IMR-90 (cell line): Measurements from ENCODE around the gene SLC7A6. TPM values are rescaled to one million over a fixed set of nuclear protein-coding genes. Genes with fewer than 3 reads are reported as not detected.

ENCODE experiments used
- ATAC-seq: fragments of 200-7000 bp; cut with Tn5 transposase; 2 replicates; pipeline ENCODE4 v1.9.1; 2020; ENCODE audit warnings: low read depth, mild to moderate bottlenecking, moderate library complexity
- BruUV-seq: library from RNA; stranded (reverse); fragments of 400-500 nt; replicated peaks from 2 replicates; lab custom pipeline; 2021; lab: Mats Ljungman, UMichigan
- CTCF ChIA-PET: fragments of 300-600 bp; formaldehyde crosslinking; extraction: SDS; loops from one replicate; lab custom pipeline; 2021; ENCODE audit warnings: antibody characterized with exemption; lab: Yijun Ruan, JAX
- POLR2A ChIA-PET: fragments of 300-600 bp; sonication (Branson Sonifier 250); formaldehyde crosslinking; loops from one replicate; lab custom pipeline; 2022; ENCODE audit warnings: antibody characterized with exemption; ENCODE audit not compliant: unreplicated experiment; lab: Charles Lee
- DNase-seq: peaks from one replicate; pipeline ENCODE4 v3.0.0; 2013
- H2AFZ ChIP-seq: replicated peaks from 2 replicates; pipeline ENCODE3; 2013; ENCODE audit warnings: low read length, mild to moderate bottlenecking; ENCODE audit not compliant: poor library complexity
- H2AK5ac ChIP-seq: 2 replicates; pipeline ENCODE4 v1.6.1; 2013; ENCODE audit warnings: low read depth, low read length, inconsistent platforms
- H2AK9ac ChIP-seq: replicated peaks from 2 replicates; pipeline ENCODE3; 2013; ENCODE audit warnings: mild to moderate bottlenecking, low read depth, low read length, moderate library complexity; ENCODE audit not compliant: poor library complexity
- H2BK120ac ChIP-seq: 2 replicates; pipeline ENCODE4 v1.6.1; 2013; ENCODE audit warnings: low read depth, low read length, inconsistent platforms
- H2BK15ac ChIP-seq: 3 replicates; pipeline ENCODE4 v1.6.1; 2013; ENCODE audit warnings: low read depth, low read length, inconsistent platforms
- H2BK20ac ChIP-seq: 2 replicates; pipeline ENCODE4 v1.6.1; 2013; ENCODE audit warnings: low read depth, mild to moderate bottlenecking, inconsistent platforms, low read length, moderate library complexity
- H2BK5ac ChIP-seq: 2 replicates; pipeline ENCODE4 v1.6.1; 2013; ENCODE audit warnings: mild to moderate bottlenecking, low read depth, low read length, inconsistent platforms; ENCODE audit not compliant: poor library complexity, severe bottlenecking
- H3K14ac ChIP-seq: replicated peaks from 2 replicates; pipeline ENCODE4 v1.6.1; 2013; ENCODE audit warnings: low read depth, low read length, inconsistent platforms
- H3K18ac ChIP-seq: 2 replicates; pipeline ENCODE4 v1.6.1; 2013; ENCODE audit warnings: low read depth, low read length, control low read depth
- H3K23ac ChIP-seq: 2 replicates; pipeline ENCODE4 v1.6.1; 2013; ENCODE audit warnings: low read depth, low read length, inconsistent platforms
- H3K27ac ChIP-seq: 2 replicates; pipeline ENCODE4 v1.5.1; 2013; ENCODE audit warnings: mild to moderate bottlenecking, control low read depth, low read length; ENCODE audit not compliant: insufficient read depth
- H3K27me3 ChIP-seq: 2 replicates; pipeline ENCODE4 v1.6.1; 2013; ENCODE audit warnings: low read length; ENCODE audit not compliant: control insufficient read depth, insufficient read depth
- H3K36me3 ChIP-seq: 2 replicates; pipeline ENCODE4 v1.6.1; 2013; ENCODE audit warnings: low read length, mixed read lengths; ENCODE audit not compliant: control insufficient read depth, insufficient read depth
- H3K4ac ChIP-seq: 2 replicates; pipeline ENCODE4 v1.6.1; 2013; ENCODE audit warnings: low read depth, low read length, inconsistent platforms
- H3K4me1 ChIP-seq: 2 replicates; pipeline ENCODE4 v1.6.1; 2013; ENCODE audit warnings: low read length, mixed read lengths; ENCODE audit not compliant: control insufficient read depth, insufficient read depth
- H3K4me2 ChIP-seq: 2 replicates; pipeline ENCODE4 v1.6.1; 2013; ENCODE audit warnings: low read depth, mild to moderate bottlenecking, control low read depth, low read length, moderate library complexity
- H3K4me3 ChIP-seq: 2 replicates; pipeline ENCODE4 v1.5.1; 2013; ENCODE audit warnings: low read depth, mild to moderate bottlenecking, control low read depth, low read length, moderate library complexity; ENCODE audit not compliant: insufficient read depth
- H3K56ac ChIP-seq: 2 replicates; pipeline ENCODE4 v1.6.1; 2013; ENCODE audit warnings: low read length, inconsistent platforms; ENCODE audit not compliant: insufficient read depth; ENCODE audit errors: extremely low read depth
- H3K79me1 ChIP-seq, 2 experiments: 2 replicates each; pipeline ENCODE4 v1.6.1; 2013; ENCODE audit warnings: low read length in 2 of 2, inconsistent platforms in 1 of 2, low read depth in 1 of 2
- H3K9ac ChIP-seq: 2 replicates; pipeline ENCODE4 v1.6.1; 2013; ENCODE audit warnings: low read depth, low read length, control low read depth
- H3K9me1 ChIP-seq: 2 replicates; pipeline ENCODE4 v1.6.1; 2013; ENCODE audit warnings: low read length, inconsistent platforms; ENCODE audit not compliant: insufficient read depth
- H3K9me3 ChIP-seq: 2 replicates; pipeline ENCODE4 v1.6.1; 2013; ENCODE audit warnings: low read length; ENCODE audit not compliant: control insufficient read depth, insufficient read depth
- H4K20me1 ChIP-seq: 2 replicates; pipeline ENCODE4 v1.6.1; 2013; ENCODE audit warnings: low read length, inconsistent platforms; ENCODE audit not compliant: insufficient read depth
- H4K5ac ChIP-seq: 2 replicates; pipeline ENCODE4 v1.6.1; 2013; ENCODE audit warnings: mild to moderate bottlenecking, low read depth, low read length, control low read depth
- H4K8ac ChIP-seq, 2 experiments: 2 replicates each; pipeline ENCODE4 v1.6.1; 2013; ENCODE audit warnings: low read depth in 2 of 2, low read length in 2 of 2, control low read depth in 1 of 2, inconsistent platforms in 1 of 2
- H4K91ac ChIP-seq: 2 replicates; pipeline ENCODE4 v1.6.1; 2013; ENCODE audit warnings: low read depth, low read length, inconsistent platforms; ENCODE audit not compliant: insufficient read depth
- BHLHE40 ChIP-seq: fragments of 150-350 bp; IDR thresholded peaks from 2 replicates; pipeline ENCODE4 v1.6.1; 2016; ENCODE audit warnings: mild to moderate bottlenecking, low read depth, low read length
- CEBPB ChIP-seq: IDR thresholded peaks from 2 replicates; pipeline ENCODE4 v1.6.1; 2012; ENCODE audit warnings: low read depth, low read length, improper control_type of control experiment
- ELK1 ChIP-seq: fragments of 150-350 bp; IDR thresholded peaks from 2 replicates; pipeline ENCODE4 v1.6.1; 2016; ENCODE audit warnings: low read depth, mild to moderate bottlenecking, low read length, moderate library complexity, borderline replicate concordance
- FOS ChIP-seq: fragments of 150-350 bp; IDR thresholded peaks from 2 replicates; pipeline ENCODE4 v1.6.1; 2016; ENCODE audit warnings: low read depth, low read length
- NFE2L2 ChIP-seq: fragments of 150-350 bp; IDR thresholded peaks from 2 replicates; pipeline ENCODE4 v1.6.1; 2016; ENCODE audit warnings: low read depth, mild to moderate bottlenecking, low read length
- POLR2A ChIP-seq: IDR thresholded peaks from 2 replicates; pipeline ENCODE4 v1.6.1; 2012; ENCODE audit warnings: mild to moderate bottlenecking, low read depth, low read length
- RCOR1 ChIP-seq: IDR thresholded peaks from 2 replicates; pipeline ENCODE4 v1.6.1; 2012; ENCODE audit warnings: mild to moderate bottlenecking, low read length, improper control_type of control experiment; ENCODE audit not compliant: insufficient replicate concordance
- RFX5 ChIP-seq: IDR thresholded peaks from 2 replicates; pipeline ENCODE4 v1.8.0; 2012; ENCODE audit warnings: low read depth, mild to moderate bottlenecking, low read length, moderate library complexity
- SMC3 ChIP-seq: fragments of 150-350 bp; IDR thresholded peaks from 2 replicates; pipeline ENCODE4 v1.6.1; 2016; ENCODE audit warnings: low read depth, mild to moderate bottlenecking, antibody characterized with exemption, low read length, moderate library complexity
- whole genome bisulfite sequencing, 2 experiments: methylation state at CpG; one replicate each; pipeline versions ENCODE4 v1.1.5 to v1.1.7; 2013; ENCODE audit warnings: missing lambda C conversion rate in 2 of 2; ENCODE audit not compliant: insufficient read length in 1 of 2; ENCODE audit errors: extremely low coverage in 2 of 2; 5-methylcytosine and 5-hydroxymethylcytosine counted together
- dilution Hi-C: fragments of 300-500 bp; cut with HindIII; formaldehyde crosslinking; loops from one replicate; pipeline ENCODE4 v1.14.3; 2018; ENCODE audit warnings: low sequenced_read_pairs; ENCODE audit not compliant: unreplicated experiment
- in situ Hi-C: fragments of 300-500 bp; cut with MboI; formaldehyde crosslinking; loops from 3 replicates; pipeline ENCODE4 v1.14.3; 2019; ENCODE audit warnings: low sequenced_read_pairs, inconsistent platforms, mixed read lengths
- intact Hi-C: fragments of 100-400 bp; cut with micrococcal nuclease; formaldehyde crosslinking; loops from 2 replicates; pipeline ENCODE4 v1.10.0; 2022
- polyA plus RNA-seq, 3 experiments: library from polyadenylated mRNA; depleted of rRNA; stranded (reverse); fragments of >200 nt; gene quantifications; 2 replicates each; pipeline ENCODE4 v1.2.3, GENCODE V29; 2012; ENCODE audit warnings: low replicate concordance in 1 of 3
- total RNA-seq: library from RNA; depleted of rRNA; stranded (reverse); fragments of >200 nt; gene quantifications from 2 replicates; pipeline ENCODE4 v1.2.3, GENCODE V29; 2012
- TF ChIP-seq, protein P1 (sequence below): conservative IDR thresholded peaks from 2 replicates; pipeline ENCODE4 v1.5.1; 2012; ENCODE audit warnings: mild to moderate bottlenecking, low read depth, low read length, improper control_type of control experiment
- TF ChIP-seq, protein P2 (sequence below): fragments of 150-350 bp; IDR thresholded peaks from 2 replicates; pipeline ENCODE4 v1.6.1; 2017; ENCODE audit warnings: mild to moderate bottlenecking, antibody characterized with exemption, low read length, low read depth

The SLC7A6 gene
- total and polyA plus RNA-seq, 2 of the 4 experiments (the other 2 are of a cell fraction) = 29.4 to 36.1 TPM

- Histone ChIP-seq H3K23ac (no peak overlapping the region), H3K4me2 (no peak overlapping the region), H2AK5ac (no peak overlapping the region), H2AK9ac (no peak overlapping the region), H3K9me3 (no peaks in the 10 kb centered on the region), H3K18ac (no peak overlapping the region), H3K56ac (no peak overlapping the region), H2BK120ac (no peak overlapping the region), H2BK15ac (no peak overlapping the region), H3K27ac (no peak overlapping the region), H3K36me3 (peaks cover 62% of the 10 kb centered on the region), H3K9ac (no peak overlapping the region), H3K27me3 (no peaks in the 10 kb centered on the region), H2BK5ac (no peak overlapping the region), H3K14ac (no peak overlapping the region), H3K4me1 (no peaks in the 10 kb centered on the region), H3K4ac (no peak overlapping the region), H3K4me3 (no peak overlapping the region), H3K9me1 (peaks cover 4% of the 10 kb centered on the region; the same call in 1 of the 2 replicates), H4K8ac (no peak overlapping the region), H2AFZ (no peak overlapping the region), H3K79me1 (no peaks in the 10 kb centered on the region), H4K20me1 (no peaks in the 10 kb centered on the region), H4K5ac (no peak overlapping the region), H4K91ac (no peak overlapping the region), H2BK20ac (no peak overlapping the region)
- ChIA-PET POLR2A (no interaction called here), CTCF (no interaction called here)
- TF ChIP-seq, protein P1, sequence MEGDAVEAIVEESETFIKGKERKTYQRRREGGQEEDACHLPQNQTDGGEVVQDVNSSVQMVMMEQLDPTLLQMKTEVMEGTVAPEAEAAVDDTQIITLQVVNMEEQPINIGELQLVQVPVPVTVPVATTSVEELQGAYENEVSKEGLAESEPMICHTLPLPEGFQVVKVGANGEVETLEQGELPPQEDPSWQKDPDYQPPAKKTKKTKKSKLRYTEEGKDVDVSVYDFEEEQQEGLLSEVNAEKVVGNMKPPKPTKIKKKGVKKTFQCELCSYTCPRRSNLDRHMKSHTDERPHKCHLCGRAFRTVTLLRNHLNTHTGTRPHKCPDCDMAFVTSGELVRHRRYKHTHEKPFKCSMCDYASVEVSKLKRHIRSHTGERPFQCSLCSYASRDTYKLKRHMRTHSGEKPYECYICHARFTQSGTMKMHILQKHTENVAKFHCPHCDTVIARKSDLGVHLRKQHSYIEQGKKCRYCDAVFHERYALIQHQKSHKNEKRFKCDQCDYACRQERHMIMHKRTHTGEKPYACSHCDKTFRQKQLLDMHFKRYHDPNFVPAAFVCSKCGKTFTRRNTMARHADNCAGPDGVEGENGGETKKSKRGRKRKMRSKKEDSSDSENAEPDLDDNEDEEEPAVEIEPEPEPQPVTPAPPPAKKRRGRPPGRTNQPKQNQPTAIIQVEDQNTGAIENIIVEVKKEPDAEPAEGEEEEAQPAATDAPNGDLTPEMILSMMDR = no peak
- TF ChIP-seq RCOR1 (no peak), RFX5 (no peak), FOS (no peak), SMC3 (no peak), BHLHE40 (no peak), ELK1 (no peak), NFE2L2 (no peak), POLR2A (no peak), CEBPB (no peak)
- TF ChIP-seq, protein P2, sequence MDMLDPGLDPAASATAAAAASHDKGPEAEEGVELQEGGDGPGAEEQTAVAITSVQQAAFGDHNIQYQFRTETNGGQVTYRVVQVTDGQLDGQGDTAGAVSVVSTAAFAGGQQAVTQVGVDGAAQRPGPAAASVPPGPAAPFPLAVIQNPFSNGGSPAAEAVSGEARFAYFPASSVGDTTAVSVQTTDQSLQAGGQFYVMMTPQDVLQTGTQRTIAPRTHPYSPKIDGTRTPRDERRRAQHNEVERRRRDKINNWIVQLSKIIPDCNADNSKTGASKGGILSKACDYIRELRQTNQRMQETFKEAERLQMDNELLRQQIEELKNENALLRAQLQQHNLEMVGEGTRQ = no peak
- 97% methylated on average over 12 of the region's 16 CpGs; no CpG with 5 or more reads in 1 of the 2 experiments for WGBS, 2 experiments
- dilution Hi-C loops (no loop called here), in situ Hi-C loops (no loop called here), intact Hi-C loops (no loop called here)
- BruUV-seq = no TSS peak
- ATAC-seq (no peak), DNase-seq (no peak)
Observed at GRCh38 chr16:68345958-68346635, 81.8 kb downstream of the SLC7A6 start.
